Activated gamma-delta T cell (primary cell): ENCODE results near the gene ACTN2.

ENCODE experiments used
- DNase-seq: peaks from one replicate; lab custom pipeline; 2025; lab: John Stamatoyannopoulos, UW

Gene ACTN2

DNA sequence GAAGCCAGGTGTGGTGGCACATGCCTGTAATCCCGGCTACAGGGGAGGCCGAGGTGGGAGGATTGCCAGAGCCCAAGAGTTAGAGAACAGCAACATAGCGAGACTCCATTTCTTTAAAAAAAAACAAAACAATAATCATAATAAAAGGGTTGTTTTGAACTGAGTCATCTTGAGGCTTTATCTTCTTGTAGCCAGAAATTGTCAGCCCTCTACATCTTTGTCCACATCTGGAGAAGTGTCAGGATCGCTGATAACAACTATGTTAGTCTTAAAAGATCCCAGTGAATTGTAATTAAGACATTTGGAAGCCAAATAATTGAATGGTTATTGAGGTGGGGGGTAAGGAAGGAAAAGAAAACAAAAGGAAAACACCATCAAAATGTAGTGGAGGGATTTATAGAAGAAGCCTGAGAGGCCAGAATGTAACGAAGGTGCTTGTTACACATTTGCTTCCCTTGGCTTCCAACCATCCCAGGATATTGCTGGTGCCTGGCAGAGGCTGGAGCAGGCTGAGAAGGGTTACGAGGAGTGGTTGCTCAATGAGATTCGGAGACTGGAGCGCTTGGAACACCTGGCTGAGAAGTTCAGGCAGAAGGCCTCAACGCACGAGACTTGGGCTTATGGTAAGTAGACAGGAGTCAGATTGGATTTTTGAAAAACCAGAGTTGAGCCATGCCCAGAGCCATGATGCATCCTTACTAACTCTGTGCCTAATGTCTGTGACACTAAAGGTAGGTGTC, 56.3 kb downstream of the ACTN2 start:
- DNase-seq: no peak

DNA sequence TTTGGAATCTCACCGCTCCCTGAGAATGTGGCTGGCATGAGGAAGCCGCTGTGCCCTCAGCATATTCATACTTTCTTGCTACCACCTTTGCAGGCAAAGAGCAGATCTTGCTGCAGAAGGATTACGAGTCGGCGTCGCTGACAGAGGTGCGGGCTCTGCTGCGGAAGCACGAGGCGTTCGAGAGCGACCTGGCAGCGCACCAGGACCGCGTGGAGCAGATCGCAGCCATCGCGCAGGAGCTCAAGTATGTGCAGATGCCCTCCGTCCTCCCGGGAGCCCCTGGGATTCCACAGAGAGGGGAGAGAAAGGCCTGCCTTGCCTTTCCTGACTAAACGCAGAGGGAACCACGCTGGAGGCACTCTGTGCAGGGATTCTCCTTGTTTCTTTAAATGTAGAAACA, 58.2 kb downstream of the ACTN2 start:
- DNase-seq: no peak

DNA sequence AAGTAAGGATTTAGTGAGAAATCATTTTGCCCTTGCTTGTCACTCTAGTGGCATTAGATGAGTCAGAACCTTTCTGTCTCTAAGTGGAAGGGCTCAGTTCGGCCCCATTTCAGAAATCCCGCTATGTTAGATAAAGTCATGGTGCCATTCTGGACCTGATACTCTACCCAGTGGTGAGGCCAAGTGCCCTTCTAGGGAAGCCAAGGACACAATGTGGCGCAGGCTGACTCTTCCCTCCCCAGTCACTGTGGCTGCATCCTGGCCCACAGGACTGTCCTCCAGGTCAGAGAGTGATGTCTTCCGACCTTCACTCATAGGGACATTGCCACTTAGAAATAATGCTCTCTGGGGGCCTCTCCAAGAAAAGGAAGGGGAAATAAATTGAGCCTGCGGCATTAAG, 60.5 kb downstream of the ACTN2 start:
- DNase-seq: no peak

DNA sequence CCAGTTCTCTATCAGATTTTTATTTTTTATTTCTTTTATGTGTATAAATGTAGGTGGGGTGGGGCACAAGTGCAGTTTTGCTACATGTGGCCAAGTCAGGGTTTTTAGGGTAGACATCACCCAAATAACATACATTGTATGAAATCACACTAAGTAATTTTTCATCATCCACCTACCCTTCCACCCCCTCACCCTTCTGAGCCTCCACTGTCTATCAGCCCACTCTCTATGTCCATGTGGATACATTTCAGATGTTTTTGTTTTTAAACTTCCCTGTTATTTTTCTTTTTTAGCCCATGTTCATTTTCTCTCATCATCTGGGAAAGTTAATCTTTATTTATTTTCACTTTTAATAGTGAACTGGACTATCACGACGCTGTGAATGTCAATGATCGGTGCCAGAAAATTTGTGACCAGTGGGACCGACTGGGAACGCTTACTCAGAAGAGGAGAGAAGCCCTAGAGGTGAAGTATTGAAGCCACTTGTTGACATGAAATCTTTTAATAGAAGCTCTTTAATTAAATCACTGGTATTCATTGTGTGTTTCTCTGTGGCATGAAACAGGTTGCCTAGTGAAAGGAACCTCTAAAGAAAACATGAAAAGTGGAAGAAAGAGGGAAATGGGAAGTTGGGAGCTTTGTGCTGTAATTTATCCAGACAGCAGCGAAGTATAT, 61.1 kb downstream of the ACTN2 start:
- no peak for DNase-seq

DNA sequence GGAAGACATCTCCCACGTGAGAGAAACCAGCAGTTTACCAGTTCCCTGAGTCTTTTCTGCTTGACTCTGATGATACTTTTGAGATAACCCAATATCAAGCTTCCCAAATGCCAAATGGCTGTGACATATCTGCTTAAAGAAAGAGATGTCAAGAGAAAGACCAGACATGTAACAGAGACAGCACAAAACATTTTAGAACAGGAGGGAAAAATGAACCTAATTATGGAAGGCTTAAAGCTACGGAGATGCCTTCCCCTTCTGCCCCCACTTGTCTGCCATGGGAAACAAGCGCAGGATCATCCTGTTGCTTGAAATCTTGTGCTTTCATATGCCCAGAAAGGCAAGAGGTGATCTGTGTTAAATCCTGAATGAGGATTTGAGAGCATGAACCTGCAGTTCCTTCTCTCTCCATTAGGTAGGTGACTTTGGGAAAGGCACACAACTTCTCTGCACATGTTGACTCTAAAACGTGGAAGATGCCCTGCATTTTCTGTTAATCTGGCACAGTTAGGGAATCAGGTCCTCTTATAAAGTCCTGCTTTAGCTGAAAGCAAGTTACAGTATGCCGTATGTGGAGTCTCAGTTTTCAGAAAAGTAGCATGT, 62.1 kb downstream of the ACTN2 start:
- DNase-seq: no peak

DNA sequence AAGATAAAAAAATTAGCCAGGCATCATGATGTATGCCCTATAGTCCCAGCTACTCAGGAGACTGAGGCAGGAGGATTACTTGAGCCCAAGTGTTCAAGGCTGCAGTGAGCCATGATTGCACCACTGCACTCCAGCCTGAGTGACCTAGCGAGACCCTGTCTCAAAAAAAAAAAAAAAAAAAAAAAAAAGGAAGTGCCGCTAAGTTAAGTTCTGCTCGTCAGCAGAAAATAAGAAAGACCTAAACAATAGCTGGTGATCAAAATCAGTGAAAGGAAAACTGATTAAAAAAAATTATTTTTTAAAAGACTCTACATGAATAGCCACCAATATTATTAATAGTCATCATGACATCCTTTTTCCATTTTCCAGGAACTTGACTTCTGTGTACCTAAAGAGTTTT, 64.6 kb downstream of the ACTN2 start:
- no peak for DNase-seq

DNA sequence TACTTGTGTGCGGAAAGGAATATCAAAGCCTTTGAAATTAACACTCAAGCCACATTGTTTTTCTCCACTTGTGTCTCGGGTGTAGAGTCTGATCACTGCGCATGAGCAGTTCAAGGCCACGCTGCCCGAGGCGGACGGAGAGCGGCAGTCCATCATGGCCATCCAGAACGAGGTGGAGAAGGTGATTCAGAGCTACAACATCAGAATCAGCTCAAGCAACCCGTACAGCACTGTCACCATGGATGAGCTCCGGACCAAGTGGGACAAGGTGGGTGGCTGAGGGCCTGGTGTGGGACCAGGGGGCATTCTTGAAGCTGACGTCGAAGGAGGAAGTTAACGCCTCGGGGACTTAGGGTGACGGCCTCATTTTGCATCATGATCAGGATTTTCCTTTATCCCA, 65.1 kb downstream of the ACTN2 start:
- no peak for DNase-seq

DNA sequence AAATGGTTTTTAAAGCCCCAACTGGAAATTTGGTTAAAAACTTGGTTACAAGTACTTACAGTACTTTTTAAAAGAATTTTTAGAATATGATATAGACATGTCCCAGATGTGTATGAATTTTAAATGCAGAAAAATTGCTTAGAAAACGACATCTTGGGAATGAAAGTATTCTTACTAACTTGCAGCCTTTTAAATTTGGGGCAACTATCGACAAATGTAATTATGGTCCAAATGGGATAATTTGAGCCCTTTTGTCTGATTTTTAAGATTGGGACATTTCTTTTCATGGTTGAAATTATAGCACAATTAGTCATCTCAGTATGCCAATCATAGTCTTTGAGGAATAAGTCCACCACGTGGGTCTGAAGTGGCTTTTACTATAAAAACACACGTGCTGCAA, 65.6 kb downstream of the ACTN2 start:
- no peak for DNase-seq

DNA sequence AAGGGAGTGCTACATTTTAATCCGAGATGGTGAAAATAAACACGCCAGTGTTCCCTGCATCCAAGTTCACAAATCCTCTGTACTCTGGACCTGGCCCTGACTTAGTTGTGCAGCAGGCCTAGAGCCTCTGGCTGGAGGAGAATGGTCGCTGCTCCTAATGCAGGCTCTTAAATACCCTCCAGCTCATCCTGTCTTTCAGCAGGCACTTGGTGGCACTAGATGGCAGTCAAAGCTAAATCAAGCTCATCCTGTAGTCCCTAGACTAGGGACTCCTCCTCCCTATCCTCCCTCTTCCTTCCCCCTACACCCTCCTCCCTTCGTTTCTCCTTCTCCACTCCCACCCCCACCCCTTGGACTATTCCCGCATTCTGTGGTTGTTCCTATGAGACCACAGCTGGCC, 67.2 kb downstream of the ACTN2 start:
- no peak for DNase-seq

DNA sequence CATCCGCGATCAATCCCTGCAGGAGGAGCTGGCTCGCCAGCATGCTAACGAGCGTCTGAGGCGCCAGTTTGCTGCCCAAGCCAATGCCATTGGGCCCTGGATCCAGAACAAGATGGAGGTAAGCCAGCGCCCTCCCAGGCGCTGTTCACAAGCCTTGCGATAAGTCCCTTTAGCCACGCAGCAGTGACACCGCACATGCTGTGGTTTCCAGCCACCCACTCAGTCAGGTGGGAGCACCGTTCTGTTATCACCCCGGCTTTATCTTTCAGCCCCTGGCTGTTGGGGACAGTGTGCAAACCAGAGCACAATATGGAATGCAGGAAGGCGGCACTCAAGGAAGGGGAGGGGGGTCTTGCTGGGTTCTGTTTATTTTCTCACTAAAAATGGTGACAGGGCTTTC, 67.7 kb downstream of the ACTN2 start:
- DNase-seq: no peak

DNA sequence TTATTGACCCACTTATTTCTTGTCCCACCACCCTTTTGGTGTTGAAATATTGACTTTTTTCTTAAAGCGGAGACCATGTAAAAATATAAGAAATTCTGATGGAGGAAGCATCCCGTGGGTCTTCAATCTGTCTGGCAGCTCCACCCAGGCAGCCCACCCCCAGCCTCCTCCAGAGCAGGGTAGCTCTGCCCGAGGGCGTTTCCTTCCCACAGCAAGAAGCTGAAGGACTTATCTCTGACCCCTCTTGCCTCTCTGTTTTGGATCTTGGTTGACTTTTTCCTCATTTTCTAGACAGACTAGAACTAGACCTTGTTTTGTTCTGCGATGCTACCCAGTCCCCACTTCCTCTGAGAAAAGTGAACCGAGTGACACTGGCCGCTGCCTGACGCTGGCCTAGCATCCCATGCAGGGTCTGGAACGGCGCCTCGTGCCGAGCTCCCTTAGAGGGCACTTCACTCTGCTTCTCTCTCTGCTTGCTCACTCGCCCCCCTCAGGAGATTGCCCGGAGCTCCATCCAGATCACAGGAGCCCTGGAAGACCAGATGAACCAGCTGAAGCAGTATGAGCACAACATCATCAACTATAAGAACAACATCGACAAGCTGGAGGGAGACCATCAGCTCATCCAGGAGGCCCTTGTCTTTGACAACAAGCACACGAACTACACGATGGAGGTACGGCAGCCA, 68.4 kb downstream of the ACTN2 start:
- no peak for DNase-seq

DNA sequence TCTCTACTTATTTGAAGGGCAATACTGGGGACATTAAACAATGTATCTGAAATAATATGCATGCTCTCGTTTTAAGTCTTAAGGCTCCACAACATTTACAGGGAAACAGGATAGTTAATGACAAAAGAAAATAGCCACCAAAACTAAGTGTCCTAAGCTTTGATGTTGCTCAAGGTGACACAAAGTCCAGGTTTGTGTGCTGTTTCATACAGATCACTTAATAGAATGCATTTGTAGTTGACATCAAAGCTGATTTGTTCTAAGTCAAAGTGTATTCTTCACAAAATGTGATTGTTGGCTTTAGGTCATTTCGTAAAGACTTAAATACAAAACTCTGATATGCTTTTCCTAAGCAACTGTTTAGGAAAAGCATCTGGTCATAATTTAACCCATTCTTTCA, 71.3 kb downstream of the ACTN2 start:
- DNase-seq: no peak

DNA sequence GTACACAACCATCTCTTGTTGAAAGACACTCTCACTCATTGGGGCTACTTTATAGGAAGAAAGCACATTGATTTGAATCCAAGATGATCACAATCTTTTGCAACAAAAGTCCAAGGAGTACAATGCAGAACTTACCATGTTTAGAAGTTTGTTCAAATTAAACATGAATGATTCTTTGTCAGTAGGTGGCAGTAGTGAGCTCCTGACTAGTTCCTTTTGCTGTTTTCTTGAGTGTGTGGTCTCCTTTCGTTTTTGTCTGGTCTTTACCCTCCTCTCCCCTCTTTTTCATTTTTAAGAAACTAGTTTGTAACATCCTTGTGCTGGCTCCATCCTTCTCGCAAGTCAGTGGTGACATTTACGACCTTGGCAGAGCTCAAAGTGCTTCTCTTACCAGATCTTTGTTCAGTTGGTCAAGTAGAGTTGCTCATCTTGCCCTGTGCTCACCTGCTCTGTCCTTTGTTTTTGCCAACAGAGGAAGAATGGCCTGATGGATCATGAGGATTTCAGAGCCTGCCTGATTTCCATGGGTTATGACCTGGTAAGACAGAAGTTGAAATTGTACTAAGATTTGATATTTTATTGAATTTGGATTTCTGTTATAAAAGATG, 73.1 kb downstream of the ACTN2 start:
- no peak for DNase-seq

DNA sequence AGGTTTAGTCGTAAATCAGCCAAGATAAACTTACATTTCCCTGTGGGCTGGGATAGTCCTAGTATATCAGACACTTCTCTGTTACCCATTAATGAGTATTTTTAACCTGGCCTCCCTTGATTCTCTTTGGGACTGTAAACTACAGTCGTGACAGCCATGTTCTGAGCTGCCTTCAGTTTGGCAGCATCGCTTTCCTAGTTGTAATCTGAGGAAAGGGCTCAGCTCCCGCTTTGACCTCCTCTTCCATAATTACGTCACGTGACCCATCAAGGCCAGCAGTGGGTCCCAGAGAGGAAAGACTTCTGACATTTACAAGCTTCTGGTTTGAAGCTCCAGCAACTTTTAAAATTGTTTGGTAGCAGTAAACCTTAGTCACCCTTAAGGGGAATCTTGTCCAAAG, 74.2 kb downstream of the ACTN2 start:
- DNase-seq: no peak

DNA sequence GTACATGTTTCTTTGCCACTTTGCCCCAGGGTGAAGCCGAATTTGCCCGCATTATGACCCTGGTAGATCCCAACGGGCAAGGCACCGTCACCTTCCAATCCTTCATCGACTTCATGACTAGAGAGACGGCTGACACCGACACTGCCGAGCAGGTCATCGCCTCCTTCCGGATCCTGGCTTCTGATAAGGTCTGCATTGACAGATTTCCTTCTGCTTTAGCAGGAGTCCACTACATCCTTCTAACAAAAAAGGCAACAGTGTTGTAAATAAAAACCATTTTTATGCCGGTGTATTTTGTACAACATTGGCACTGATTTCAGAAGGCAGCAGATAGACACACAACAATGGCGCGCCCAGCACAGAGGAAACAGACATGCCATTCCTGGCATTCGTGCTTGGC, 74.7 kb downstream of the ACTN2 start:
- DNase-seq: no peak

DNA sequence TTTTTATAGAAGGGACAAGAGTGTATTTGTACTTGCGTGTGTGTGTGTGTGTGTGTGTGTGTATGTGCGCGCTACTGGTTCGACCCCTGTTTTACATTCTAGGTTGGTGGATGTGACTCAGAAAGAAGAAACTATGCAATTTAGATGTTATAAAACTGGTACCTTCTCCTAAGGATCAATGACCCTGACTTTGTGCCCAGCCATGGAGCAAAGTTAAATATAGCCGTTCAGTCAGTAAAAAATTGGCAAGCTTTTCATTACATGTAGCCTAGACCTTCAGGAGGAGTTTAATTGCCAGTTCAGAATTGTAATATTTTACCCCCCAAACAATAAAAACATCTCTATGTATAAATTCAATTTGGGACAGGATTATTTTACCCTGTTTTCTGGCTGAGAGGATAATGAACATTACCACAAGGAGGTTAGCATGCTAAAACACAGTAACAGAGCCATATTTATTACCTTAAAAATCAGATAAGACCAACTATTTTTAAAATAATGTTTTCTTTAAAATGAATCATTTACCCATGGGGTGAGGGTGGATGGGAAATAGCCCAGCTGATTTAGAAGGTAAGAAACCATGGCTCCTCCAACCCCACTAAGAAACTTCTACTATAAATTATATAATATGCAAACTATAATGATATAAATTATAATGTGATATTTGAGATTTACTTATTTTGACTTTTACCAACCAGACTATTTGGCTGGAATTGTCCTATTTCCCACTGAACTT, 75.3 kb downstream of the ACTN2 start:
- DNase-seq: no peak

DNA sequence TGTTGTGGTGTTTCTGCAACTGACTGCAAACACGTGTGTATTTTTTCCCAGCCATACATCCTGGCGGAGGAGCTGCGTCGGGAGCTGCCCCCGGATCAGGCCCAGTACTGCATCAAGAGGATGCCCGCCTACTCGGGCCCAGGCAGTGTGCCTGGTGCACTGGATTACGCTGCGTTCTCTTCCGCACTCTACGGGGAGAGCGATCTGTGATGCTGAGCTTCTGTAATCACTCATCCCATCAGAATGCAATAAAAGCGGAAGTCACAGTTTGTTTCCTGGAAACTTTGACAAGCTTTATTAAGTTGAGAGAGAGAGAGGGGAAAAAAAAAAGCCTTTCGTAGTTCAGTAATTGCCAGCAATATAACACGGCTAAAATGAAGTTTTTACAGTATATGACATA, 76.1 kb downstream of the ACTN2 start:
- DNase-seq: no peak

DNA sequence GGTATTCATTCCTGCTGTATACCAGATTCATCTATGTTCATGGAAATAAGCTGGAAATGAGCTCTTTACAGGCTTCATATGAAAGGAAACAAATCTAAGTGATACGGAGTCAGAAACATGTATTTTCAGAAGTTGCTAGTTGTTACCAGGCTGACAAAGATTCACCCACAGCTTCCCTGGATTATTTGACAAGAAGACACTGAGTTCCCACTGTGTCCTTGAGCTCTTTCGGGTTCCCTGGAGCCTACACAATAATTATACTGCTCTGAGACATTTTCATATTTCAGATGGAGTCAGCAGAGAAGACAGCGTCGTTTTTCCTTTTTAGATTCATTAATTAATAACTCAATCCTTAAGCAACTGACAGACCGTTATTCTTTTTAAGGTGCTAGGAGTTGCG, 79.5 kb downstream of the ACTN2 start:
- no peak for DNase-seq

DNA sequence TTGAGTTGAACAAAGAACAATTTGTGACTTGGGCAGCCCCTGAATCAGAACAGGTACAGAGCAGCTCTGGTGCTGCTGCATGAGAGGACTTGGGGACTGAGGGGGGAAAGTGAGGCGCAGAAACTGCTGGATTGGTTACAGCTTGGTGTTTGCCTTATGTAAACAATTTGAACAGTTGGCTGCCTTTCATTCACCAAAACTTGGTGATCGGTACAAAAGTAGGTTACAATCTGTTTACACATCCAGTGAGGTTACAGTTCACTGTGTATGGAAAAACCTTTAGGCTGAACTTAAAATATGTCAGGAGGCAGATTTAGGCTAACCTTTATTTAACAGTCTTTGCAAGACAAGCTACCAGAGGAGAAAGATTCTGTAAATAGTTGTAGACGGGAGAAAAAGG, 80.2 kb downstream of the ACTN2 start:
- DNase-seq: no peak

DNA sequence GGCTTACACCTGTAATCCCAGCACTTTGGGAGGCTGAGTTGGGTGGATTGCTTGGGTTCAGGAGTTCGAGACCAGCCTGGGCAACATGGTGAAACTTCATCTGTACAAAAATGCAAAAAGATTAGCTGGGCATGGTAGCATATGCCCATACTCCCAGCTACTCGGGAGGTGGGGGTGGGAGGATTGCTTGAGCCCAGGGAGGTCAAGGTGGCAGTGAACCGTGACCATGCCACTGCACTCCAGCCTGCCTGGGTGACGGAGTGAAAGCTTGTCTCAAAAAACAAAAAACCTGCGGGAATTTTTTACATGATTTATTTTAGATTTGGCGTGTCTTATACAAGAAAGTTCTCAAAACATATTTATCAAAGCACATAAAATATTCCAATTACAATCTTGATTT, 81.0 kb downstream of the ACTN2 start:
- DNase-seq: no peak

DNA sequence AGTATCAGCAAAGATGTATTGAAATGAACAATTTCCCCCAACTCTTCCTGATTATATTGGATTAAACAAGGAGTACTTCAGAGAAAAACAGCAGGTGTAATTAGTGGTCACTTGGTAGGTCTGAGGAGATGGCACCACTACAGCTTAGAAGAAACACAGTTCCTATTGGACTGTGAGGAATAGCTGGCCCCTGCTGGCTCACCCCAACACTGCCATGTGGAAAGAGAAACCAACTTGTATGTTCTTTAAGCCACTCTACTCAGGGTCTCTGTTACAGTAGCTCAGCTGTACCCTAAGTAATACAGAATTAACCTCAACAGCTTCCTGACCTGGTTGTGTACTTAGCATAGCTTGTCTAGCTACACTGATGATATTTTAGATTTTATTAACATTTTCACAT, 82.3 kb downstream of the ACTN2 start:
- no peak for DNase-seq

DNA sequence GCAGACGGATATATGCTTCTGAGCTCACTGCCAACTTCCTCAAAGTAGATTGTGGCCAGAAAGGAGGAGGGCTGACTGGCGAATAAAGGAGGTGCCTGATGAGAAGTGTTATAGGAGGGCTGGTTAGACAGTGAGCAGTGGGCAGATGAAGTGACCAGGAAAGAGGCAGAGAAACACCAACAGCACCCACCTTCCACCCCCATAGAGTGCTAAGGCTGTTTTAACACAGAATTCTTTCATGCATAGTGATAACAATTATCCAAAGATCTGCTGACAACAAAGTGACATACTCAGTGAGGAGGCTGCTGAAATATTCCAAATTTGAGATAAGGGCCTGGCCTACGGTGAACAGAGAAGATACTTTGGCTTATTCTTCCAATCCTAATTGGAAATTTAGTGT, 87.6 kb downstream of the ACTN2 start:
- DNase-seq: no peak
